ENCODE measurements around the gene TCN2. TPM values are rescaled to one million over a fixed set of nuclear protein-coding genes. Genes with fewer than 3 reads are reported as not detected.

The TCN2 gene
- total and polyA plus RNA-seq, 9 of the 15 experiments (the other 6 are each of a cell fraction or from before 2014, with no cell fraction given), result 0.88 to 5.4 (median 1.7) TPM

GRCh38 chr22:30564761-30565119 lies 42.2 kb upstream of the TCN2 start:
- POLR2A ChIA-PET, result interaction anchor here (1.5 kb wide), 1 partner anchor 16 kb away, joined by 4 read pairs; no protein-coding TSS in a partner anchor
- 0% methylated on average over 3 of the region's 3 CpGs for WGBS (ENCODE audit: insufficient coverage, low coverage, missing lambda C conversion rate)
- peaks cover 0 to 11% of the 10 kb centered on the region in 2 experiments; a peak in 3 of 5 replicates for H3K4me1 ChIP-seq (replicated peaks in 1 of 2; ENCODE audit: control insufficient read depth in 2 of 2, insufficient read depth in 2 of 2, low read length in 2 of 2)

DNA sequence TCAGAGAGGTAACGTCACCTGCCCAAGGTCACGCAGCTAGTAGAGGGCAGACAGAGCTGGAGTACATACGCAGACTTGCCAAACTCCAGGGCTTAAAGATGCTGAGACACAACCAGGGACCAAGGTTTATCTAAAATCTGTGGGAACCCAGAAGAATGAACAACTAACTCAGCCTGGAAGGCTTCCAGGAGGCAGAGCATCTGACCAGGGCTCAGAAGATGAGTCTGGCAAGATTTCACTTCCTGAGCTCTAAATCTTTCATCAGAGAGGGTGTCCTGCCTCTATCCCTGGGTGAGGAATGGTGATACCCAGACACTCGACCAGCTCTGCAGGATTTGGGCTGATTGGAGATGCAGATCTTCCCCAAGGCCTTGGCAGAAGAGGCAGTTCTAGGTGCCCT lies 41.6 kb upstream of the TCN2 start:
- intact Hi-C loops (cut with micrococcal nuclease) (no loop called here), in situ Hi-C loops (cut with MboI) (no loop called here)
- Histone ChIP-seq H3K9me1 (ENCODE audit: control insufficient read depth, insufficient read depth, low read length) (no peaks in the 10 kb centered on the region), H3K4me3 (no peak overlapping the region), H3K9me3 (replicated peaks; ENCODE audit: control insufficient read depth, insufficient read depth, low read depth, low read length) (no peaks in the 10 kb centered on the region), H2AFZ (ENCODE audit: low read depth, low read length) (no peak overlapping the region), H3K4me2 (ENCODE audit: insufficient read depth, low read length) (no peak overlapping the region), H3K4me1 (replicated peaks in 1 of 2; ENCODE audit: control insufficient read depth in 2 of 2, insufficient read depth in 2 of 2, low read length in 2 of 2) (peaks cover 0 to 5% of the 10 kb centered on the region in 2 experiments; a peak in 2 of 5 replicates), H3K27ac (ENCODE audit: extremely low read depth, low read depth, low read length) (no peak overlapping the region), H3K36me3 (ENCODE audit: control insufficient read depth, insufficient read depth, low read length) (no peaks in the 10 kb centered on the region), H3K79me2 (ENCODE audit: control insufficient read depth, insufficient read depth, low read length) (no peaks in the 10 kb centered on the region), H4K20me1 (replicated peaks; ENCODE audit: control insufficient read depth, insufficient read depth, low read length) (no peaks in the 10 kb centered on the region), H3K27me3 (ENCODE audit: control insufficient read depth in 2 of 2, insufficient read depth in 2 of 2, low read length in 2 of 2) (peaks cover 0 to 17% of the 10 kb centered on the region in 2 experiments; a peak in 2 of 5 replicates), H3K9ac (ENCODE audit: insufficient read depth in 1 of 2, low read depth in 2 of 2, low read length in 2 of 2) (no peak overlapping the region)
- BruUV-seq (replicated peaks), result no TSS peak
- ATAC-seq (no peak), DNase-seq (ENCODE audit: extremely low read depth in 1 of 4, low spot score in 3 of 4) (no peak), FAIRE-seq (no peak)
- POLR2A ChIA-PET, result interaction anchor here (0.7 to 1.5 kb wide), 2 partner anchors 13 to 15 kb away, joined by 4 read pairs; no protein-coding TSS in a partner anchor
- CTCF ChIA-PET (ENCODE audit: low intra/inter-chr PET ratio), result no interaction called here
- whole genome bisulfite sequencing (ENCODE audit: insufficient coverage, low coverage, missing lambda C conversion rate), result 3% methylated on average over 4 of the region's 4 CpGs
- TF ChIP-seq ETV5 (CRISPR knock-in tag; IDR thresholded peaks at IDR 0.05; ENCODE audit: low read depth), result no peak
- no peak for TF ChIP-seq ZC3H8 (IDR thresholded peaks at IDR 0.05)
- TF ChIP-seq MTA3 (IDR thresholded peaks at IDR 0.05; ENCODE audit: borderline replicate concordance), result no peak
- TF ChIP-seq CTBP1 (IDR thresholded peaks at IDR 0.05; ENCODE audit: borderline replicate concordance), result peak; percentile 18; the same call in 1 of the 2 replicates
- no peak for TF ChIP-seq NBN (IDR thresholded peaks at IDR 0.05; ENCODE audit: low read depth)
- no peak for TF ChIP-seq ZNF24 (IDR thresholded peaks at IDR 0.05)

More at GRCh38 chr22:30564761-30565119, 42.2 kb upstream of the TCN2 start:
- Histone ChIP-seq H3K27me3 (ENCODE audit: control insufficient read depth in 2 of 2, insufficient read depth in 2 of 2, low read length in 2 of 2) (peaks cover 0 to 12% of the 10 kb centered on the region in 2 experiments; a peak in 2 of 5 replicates), H3K4me3 (no peak overlapping the region), H2AFZ (ENCODE audit: low read depth, low read length) (no peak overlapping the region), H3K9me3 (replicated peaks; ENCODE audit: control insufficient read depth, insufficient read depth, low read depth, low read length) (no peaks in the 10 kb centered on the region), H3K4me2 (ENCODE audit: insufficient read depth, low read length) (no peak overlapping the region), H3K27ac (ENCODE audit: extremely low read depth, low read depth, low read length) (no peak overlapping the region), H3K79me2 (ENCODE audit: control insufficient read depth, insufficient read depth, low read length) (no peaks in the 10 kb centered on the region), H4K20me1 (replicated peaks; ENCODE audit: control insufficient read depth, insufficient read depth, low read length) (no peaks in the 10 kb centered on the region), H3K9me1 (ENCODE audit: control insufficient read depth, insufficient read depth, low read length) (no peaks in the 10 kb centered on the region), H3K9ac (ENCODE audit: insufficient read depth in 1 of 2, low read depth in 2 of 2, low read length in 2 of 2) (no peak overlapping the region), H3K36me3 (ENCODE audit: control insufficient read depth, insufficient read depth, low read length) (no peaks in the 10 kb centered on the region)
- CTCF ChIA-PET (ENCODE audit: low intra/inter-chr PET ratio), result no interaction called here
- intact Hi-C loops (cut with micrococcal nuclease), result no loop called here
- no TSS peak for BruUV-seq (replicated peaks)
- no peak for ATAC-seq
- in situ Hi-C loops (cut with MboI), result no loop called here
- TF ChIP-seq HNRNPK (IDR thresholded peaks at IDR 0.05; ENCODE audit: low read depth, low read length, poor library complexity, severe bottlenecking), result no peak
- TF ChIP-seq ATF7 (IDR thresholded peaks at IDR 0.05), result no peak
- TF ChIP-seq THAP7 (CRISPR knock-in tag; IDR thresholded peaks at IDR 0.05), result no peak
- no peak for TF ChIP-seq CBFB (CRISPR knock-in tag; IDR thresholded peaks at IDR 0.05)
- FAIRE-seq, result no peak
- no peak for DNase-seq (ENCODE audit: extremely low read depth in 1 of 4, low spot score in 3 of 4)

All from K562 (cell line).